22Rv1 (cell line): ENCODE data around the gene INTS1.

Experiments used
- ZFX ChIP-seq: fragments of 450-650 bp; IDR thresholded peaks from 2 replicates; pipeline ENCODE4 v1.6.1; 2017; ENCODE audit warnings: antibody characterized with exemption, borderline replicate concordance
- TF ChIP-seq, protein P1 (sequence below): fragments of 450-650 bp; IDR thresholded peaks from 2 replicates; pipeline ENCODE4 v1.5.1; 2017; ENCODE audit warnings: mild to moderate bottlenecking

DNA sequence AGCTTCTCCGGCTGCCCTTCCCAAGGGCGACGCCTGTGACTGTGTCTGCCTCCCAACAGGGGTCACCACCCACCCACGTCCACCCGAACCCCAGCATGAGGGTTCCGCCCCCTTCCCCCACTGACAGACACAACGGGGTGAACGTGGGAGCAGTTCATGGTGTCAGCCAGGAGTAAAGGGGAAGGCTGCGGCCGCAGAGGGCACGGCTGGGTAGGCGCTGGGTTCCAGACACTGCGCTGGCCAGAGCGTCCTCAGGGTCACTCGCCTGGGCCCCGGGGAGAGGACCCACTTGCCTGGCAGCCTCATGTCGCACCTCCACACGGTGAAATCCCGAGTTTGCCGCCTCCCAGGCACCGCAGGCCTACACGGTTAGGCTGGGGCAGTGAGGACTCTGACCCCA is 21.1 kb downstream of the INTS1 start:
- TF ChIP-seq, protein P1, sequence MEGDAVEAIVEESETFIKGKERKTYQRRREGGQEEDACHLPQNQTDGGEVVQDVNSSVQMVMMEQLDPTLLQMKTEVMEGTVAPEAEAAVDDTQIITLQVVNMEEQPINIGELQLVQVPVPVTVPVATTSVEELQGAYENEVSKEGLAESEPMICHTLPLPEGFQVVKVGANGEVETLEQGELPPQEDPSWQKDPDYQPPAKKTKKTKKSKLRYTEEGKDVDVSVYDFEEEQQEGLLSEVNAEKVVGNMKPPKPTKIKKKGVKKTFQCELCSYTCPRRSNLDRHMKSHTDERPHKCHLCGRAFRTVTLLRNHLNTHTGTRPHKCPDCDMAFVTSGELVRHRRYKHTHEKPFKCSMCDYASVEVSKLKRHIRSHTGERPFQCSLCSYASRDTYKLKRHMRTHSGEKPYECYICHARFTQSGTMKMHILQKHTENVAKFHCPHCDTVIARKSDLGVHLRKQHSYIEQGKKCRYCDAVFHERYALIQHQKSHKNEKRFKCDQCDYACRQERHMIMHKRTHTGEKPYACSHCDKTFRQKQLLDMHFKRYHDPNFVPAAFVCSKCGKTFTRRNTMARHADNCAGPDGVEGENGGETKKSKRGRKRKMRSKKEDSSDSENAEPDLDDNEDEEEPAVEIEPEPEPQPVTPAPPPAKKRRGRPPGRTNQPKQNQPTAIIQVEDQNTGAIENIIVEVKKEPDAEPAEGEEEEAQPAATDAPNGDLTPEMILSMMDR: no peak
- no peak for TF ChIP-seq ZFX
